Measurements from ENCODE around the gene TACR1. TPM values are rescaled to one million over a fixed set of nuclear protein-coding genes. Genes with fewer than 3 reads are reported as not detected.
A peak's percentile ranks its signal among the peaks of the same experiment; 100 is the strongest.

Gene TACR1
- total and polyA plus RNA-seq, 2 of the 4 experiments (the other 2 are of a cell fraction): under 0.01 to 0.09 TPM

DNA sequence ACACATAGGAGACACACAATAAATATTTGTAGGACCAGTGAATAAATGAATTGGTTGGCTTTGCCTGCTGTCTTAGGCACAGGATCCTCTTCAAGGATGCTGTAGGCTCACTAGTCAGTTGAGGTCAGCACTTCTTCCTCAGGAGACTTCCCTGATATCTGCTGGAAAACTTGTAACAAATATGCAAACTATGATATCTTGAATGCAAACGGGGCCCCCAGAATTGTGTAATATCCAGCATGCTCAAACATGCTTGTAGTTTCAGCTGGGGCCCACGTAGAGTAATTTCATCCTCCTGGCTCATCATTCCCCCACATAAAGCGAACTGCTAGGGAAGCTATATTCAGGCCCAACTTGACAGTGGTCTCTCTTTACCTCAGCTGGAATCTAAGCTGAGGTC is 197.3 kb downstream of the TACR1 start:
- peak overlapping the region; percentile 23 for H3K4ac ChIP-seq (ENCODE audit: low read depth, low read length)
- no peaks in the 10 kb centered on the region for H3K79me1 ChIP-seq (ENCODE audit: low read depth in 1 of 2, low read length in 2 of 2)
- H4K8ac ChIP-seq (ENCODE audit: low read depth in 2 of 2, low read length in 2 of 2): peak overlapping the region in 1 of 2 experiments; percentile 69; a peak in 2 of 4 replicates
- peak overlapping the region; percentile 7; the same call in 1 of the 2 replicates for H4K91ac ChIP-seq (ENCODE audit: insufficient read depth, low read depth, low read length)
- ATAC-seq (ENCODE audit: low read depth) (peak; percentile 90), DNase-seq (peak; percentile 75)
- ChIA-PET CTCF (no interaction called here), POLR2A (ENCODE audit: unreplicated experiment) (no interaction called here)
- intact Hi-C loops (cut with micrococcal nuclease) (no loop called here), dilution Hi-C loops (cut with HindIII; ENCODE audit: low sequenced_read_pairs, unreplicated experiment) (no loop called here), in situ Hi-C loops (cut with MboI; ENCODE audit: low sequenced_read_pairs) (no loop called here)
- H3K18ac ChIP-seq (ENCODE audit: low read depth, low read length): peak overlapping the region; percentile 90
- H2AK9ac ChIP-seq (replicated peaks; ENCODE audit: low read depth, low read length, poor library complexity): no peak overlapping the region
- H2AFZ ChIP-seq (replicated peaks; ENCODE audit: low read length, poor library complexity): peak overlapping the region; percentile 62
- peak overlapping the region; percentile 72 for H3K4me2 ChIP-seq (ENCODE audit: low read depth, low read length)
- no peaks in the 10 kb centered on the region for H4K20me1 ChIP-seq (ENCODE audit: insufficient read depth, low read length)
- WGBS, 2 experiments (ENCODE audit: extremely low coverage in 2 of 2, insufficient read length in 1 of 2): no CpG with 5 or more reads among the region's 3 CpGs
- H2BK15ac ChIP-seq (ENCODE audit: low read depth, low read length): no peak overlapping the region
- H3K14ac ChIP-seq (replicated peaks; ENCODE audit: low read depth, low read length): peak overlapping the region; percentile 39; the same call in 1 of the 2 replicates
- no peaks in the 10 kb centered on the region for H3K36me3 ChIP-seq (ENCODE audit: control insufficient read depth, insufficient read depth, low read length)
- H3K9ac ChIP-seq (ENCODE audit: low read depth, low read length): 0 out of 2 replicates have a peak overlapping the region, but pooled peaks have one; percentile 7
- no peak overlapping the region for H3K56ac ChIP-seq (ENCODE audit: extremely low read depth, insufficient read depth, low read length)
- peaks cover 2% of the 10 kb centered on the region for H3K4me1 ChIP-seq (ENCODE audit: control insufficient read depth, insufficient read depth, low read length)
- peak overlapping the region; percentile 76 for H4K5ac ChIP-seq (ENCODE audit: low read depth, low read length)
- no peaks in the 10 kb centered on the region for H3K27me3 ChIP-seq (ENCODE audit: control insufficient read depth, insufficient read depth, low read length)
- no peak overlapping the region for H2BK20ac ChIP-seq (ENCODE audit: low read depth, low read length)
- H2BK120ac ChIP-seq (ENCODE audit: low read depth, low read length): peak overlapping the region; percentile 58
- no TSS peak for BruUV-seq (replicated peaks)
- H2AK5ac ChIP-seq (ENCODE audit: low read depth, low read length): no peak overlapping the region
- H2BK5ac ChIP-seq (ENCODE audit: low read depth, low read length, poor library complexity, severe bottlenecking): peak overlapping the region; percentile 71
- no peak overlapping the region for H3K23ac ChIP-seq (ENCODE audit: low read depth, low read length)
- H3K9me1 ChIP-seq (ENCODE audit: insufficient read depth, low read length): peaks cover 3% of the 10 kb centered on the region; the same call in 1 of the 2 replicates
- TF ChIP-seq CEBPB (IDR thresholded peaks at IDR 0.05; ENCODE audit: low read depth, low read length): peak; percentile 76
- TF ChIP-seq, protein P1, sequence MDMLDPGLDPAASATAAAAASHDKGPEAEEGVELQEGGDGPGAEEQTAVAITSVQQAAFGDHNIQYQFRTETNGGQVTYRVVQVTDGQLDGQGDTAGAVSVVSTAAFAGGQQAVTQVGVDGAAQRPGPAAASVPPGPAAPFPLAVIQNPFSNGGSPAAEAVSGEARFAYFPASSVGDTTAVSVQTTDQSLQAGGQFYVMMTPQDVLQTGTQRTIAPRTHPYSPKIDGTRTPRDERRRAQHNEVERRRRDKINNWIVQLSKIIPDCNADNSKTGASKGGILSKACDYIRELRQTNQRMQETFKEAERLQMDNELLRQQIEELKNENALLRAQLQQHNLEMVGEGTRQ (IDR thresholded peaks at IDR 0.05; ENCODE audit: low read depth, low read length): no peak
- TF ChIP-seq RFX5 (IDR thresholded peaks at IDR 0.05; ENCODE audit: low read depth, low read length): no peak
- TF ChIP-seq SMC3 (IDR thresholded peaks at IDR 0.05; ENCODE audit: low read depth, low read length): no peak
- H3K4me3 ChIP-seq (ENCODE audit: insufficient read depth, low read depth, low read length): no peak overlapping the region
- peaks cover 3% of the 10 kb centered on the region; the same call in 1 of the 2 replicates for H3K9me3 ChIP-seq (ENCODE audit: control insufficient read depth, insufficient read depth, low read length)
- peak overlapping the region; percentile 77; the same call in 1 of the 2 replicates for H3K27ac ChIP-seq (ENCODE audit: insufficient read depth, low read length)
